Stimulated activated CD4-positive, alpha-beta T cell treated with anti-CD3 and anti-CD28 coated beads, Interleukin-1b, Interleukin-23, amount 100 ng/mL, for 24 hours (primary cell): Measurements from ENCODE around the gene SGK2.

Source experiments
- DNase-seq, 4 experiments: peaks; one replicate each; pipeline ENCODE4 v3.0.0-alpha.2; 2020; ENCODE audit warnings: low read depth in 4 of 4, low spot score in 1 of 4

SGK2 gene

DNA sequence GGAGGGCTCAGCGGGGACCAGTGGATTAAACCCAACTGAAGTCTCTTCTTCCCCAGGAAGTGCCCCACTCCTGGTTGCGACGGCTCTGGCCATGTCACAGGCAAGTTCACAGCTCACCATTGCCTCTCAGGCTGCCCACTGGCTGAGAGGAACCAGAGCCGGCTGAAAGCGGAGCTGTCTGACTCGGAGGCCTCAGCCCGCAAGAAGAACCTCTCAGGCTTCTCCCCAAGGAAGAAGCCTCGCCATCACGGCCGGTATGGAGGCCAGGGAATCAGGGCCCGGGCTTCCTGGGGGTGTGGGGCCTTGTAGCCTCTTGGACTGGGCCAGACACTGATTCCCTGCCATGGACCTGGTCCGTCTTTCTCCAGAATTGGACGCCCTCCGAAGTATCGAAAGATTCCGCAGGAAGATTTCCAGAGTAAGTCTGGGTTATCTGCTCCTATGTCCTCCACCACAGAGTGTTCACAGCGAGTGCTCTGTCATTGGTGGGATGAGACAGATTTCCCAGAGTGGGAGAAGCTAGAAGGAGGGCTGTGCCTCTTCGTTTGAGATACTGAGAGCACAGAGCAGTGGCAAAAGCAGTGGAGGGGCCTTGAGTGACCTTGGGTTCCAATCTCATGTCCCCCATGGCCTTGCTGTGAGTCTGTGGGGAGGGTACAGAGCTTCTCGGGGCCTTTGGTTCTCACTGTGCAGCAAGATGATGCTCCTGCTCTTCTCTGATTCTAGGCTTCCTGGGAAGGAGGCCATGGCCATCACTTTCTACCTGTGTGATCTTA lies 22.6 kb upstream of the SGK2 start:
- DNase-seq: no peak

DNA sequence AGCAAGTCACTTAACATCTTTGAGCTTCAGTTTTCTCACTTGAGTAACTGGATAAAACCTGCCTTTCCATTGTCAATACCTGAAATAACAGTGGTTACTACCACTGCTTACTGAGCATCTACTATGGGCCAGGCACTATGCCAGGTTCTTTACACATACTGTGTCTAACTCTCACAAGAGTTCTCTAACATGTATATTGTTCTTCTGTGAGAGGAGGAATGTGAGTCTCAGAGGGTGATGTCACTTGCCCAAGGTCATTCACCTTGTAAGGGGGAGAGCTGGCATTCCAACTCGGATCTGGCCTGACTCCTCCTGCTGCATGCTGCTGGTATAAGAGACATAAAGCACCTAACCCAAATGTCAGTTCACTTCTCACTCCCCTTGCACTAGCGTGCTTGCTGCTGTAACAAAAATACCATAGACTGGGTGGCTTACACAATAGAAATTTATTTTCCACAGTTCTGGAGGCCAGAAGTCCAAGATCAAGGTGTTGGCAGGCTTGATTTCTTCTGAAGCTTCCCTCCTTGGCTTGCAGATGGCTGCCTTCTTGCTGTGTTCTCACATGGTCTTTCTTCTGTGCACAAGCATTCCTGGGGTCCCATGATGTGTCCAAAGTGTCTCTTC lies 21.9 kb upstream of the SGK2 start:
- no peak for DNase-seq

DNA sequence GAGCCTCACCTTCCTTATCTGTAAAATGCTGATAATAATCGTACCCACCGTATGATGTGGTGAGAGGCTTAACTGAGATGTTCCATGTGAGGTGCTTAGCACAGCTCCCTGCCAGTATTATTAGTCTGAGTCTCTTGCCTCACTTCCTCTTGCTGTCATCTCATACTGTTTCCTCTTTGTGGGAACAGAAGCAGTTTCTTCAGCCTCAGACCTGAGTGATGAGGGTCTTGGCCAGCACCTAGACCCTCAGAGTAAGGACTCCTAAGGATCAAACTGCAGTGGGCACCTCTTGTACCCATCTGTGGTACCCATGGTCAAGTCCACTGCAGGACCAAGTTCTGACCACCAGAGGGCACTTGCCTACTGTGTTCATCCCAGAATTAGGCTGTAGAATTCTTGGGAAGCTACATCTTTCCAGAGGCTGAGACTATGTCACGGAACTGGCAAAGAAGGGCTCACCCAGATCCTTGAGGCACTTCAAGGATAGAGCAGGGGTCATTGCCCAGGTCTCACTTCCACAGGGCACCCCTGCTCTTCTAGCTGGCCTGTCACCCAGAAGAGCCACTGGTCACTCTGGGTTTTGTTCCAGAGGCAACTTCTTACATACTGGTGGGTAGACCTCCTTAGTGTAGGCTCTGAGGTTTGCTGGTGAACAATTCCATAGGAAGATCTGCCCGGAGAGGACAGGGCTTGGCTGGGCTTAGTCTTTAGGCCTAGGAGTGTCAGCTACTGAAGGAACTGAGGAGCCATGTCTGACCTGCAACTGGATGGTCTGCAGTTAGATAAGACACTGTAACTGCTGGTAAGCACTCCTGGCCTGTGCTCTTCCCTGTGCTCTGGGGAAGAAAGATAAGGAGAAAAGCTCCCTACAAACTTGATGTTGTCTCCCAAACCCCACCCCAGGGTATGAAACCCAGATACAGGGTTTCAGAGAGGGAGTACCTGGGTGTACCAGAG lies 20.6 kb upstream of the SGK2 start:
- DNase-seq: peak; percentile 21 to 30 (median 26)

DNA sequence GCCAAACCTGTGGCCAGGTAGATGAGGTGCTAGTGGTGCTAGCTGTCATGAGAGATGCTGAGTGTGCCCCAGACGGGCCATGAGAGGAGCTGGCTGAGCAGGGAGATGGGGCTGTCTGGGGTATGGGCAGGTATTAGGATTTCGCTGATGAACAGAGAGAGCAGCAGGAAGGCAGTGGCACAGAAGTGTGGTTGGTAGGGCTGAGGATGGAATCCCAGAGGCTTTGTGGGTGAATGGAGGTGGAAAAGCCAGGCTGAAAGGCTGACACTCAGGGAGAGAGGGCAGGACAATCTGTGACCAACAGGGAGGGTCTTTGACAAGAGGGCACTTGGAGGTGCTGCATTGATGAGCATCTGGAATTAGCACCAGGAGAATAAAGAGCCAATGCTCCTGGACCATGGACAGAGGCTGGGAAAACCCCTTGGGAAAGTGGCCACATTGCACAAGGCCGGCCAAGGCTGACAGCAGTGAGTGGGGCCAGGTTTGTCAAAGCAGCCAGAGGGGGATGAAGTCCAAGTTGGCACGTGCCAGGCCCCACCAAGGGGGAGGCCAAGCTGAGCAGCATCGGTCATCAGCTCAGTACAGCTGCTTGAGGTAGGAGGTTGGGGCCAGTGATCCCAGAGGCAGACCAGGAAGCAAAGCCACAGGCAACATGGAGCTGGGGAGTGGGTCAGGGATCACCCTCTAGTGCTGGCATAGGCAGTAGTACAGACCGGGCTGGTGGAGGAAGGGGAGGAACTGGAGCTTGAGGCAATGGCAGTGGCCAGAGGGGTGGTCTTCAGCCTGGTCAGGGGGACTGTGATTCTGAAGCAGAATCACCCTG lies 19.7 kb upstream of the SGK2 start:
- no peak for DNase-seq

DNA sequence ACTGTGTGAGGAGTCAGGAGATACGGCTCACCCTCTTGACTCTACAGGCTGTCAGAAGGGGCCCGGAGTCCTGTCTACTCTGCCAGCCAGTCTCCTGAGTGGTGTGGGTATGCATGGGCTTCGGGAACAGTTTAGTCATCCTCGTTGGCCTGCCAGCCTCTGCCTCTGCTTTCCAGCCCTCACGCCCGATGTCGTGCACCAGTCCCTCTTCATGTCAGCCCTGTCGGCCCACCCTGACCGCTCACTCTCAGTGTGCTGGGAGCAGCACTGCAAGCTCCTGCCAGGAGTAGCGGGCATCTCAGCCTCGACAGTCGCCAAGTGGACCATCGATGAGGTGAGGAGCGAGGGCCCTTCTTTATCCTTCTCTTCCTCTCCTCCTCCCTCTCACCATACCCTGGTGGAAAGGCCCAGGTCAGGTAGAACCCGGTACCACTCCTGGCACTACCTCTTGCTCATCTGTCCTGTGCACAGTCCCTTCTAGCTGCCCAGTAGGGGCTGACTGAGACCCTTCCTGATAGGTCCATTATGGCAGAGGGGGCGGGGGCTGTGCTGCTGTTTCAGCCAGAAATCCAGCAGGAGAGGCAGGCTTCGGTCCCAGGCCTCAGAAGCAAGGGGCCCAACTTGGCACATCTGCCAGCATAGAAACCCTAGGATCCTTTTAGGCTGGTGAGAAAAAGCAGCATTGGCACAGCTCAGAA lies 18.7 kb upstream of the SGK2 start:
- no peak for DNase-seq

DNA sequence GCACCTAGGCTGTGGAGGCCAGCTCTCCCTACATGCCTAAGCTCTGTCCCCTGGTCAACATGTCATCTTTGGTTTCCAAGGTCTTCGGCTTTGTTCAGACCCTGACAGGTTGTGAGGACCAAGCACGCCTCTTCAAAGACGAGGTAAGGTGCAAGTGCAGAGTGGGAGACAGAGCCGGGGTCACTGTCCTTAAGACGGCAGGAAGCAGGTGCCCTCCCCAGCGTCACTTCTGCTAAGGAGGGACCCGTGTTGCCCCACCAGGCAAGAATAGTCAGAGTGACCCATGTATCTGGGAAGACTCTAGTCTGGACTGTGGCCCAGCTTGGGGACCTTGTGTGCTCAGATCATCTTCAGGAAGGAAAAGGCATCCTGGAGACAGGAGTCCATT lies 18.2 kb upstream of the SGK2 start:
- no peak for DNase-seq

DNA sequence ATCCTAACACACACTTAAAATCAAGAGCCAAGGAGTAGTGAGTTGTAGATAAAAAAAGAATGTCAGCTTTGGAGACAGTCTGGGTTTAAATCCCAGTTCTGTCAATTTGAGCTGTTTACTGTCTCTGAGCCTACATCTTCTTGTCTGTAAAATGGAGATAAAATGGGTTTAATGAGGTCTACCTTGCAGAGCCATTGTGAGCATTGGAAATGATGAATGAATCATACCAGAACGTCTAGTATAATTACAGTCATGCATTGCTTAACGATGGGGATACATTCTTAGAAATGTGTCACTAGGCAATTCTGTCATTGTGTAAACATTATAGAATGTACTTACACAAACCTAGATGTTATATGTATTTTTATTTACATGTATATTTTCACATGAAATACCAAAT lies 17.6 kb upstream of the SGK2 start:
- DNase-seq: no peak

DNA sequence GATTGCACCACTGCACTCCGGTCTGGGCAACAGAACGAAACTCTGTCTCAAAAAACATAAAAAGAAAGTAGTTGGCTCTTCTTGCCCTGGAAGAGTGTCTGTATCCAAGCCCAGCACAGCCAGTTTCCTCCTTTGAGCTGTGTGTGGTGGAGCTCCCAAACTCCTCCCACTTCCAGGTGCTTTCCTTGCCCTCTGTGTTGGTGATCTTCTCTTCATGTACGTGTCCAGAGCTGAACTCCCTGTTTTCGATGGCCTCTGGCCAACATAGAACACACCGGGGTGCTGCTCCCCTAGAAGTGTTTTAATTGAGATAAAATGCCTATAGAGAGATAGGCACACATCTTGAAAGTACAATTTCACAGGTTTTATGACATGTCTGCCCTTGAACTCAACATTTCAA lies 16.7 kb upstream of the SGK2 start:
- no peak for DNase-seq

DNA sequence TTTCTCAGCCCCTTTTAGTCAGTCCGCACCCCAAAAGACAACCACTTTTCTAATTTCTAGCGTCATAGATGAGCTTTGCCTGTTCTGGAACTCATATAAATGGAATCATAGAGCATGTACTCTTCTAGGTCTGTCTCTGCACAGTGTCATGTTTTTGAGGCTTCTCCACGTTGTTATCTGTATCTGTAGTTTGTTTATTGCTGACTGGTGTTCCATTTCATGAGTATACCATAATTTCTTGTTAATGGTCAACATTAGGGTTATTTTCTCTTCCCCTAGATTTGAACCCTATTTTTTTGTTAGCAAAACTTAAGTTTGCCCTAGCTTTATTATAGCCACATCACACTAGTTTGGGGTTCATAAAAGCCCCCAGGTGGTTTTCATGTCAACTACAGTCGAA lies 16.2 kb upstream of the SGK2 start:
- DNase-seq: no peak

DNA sequence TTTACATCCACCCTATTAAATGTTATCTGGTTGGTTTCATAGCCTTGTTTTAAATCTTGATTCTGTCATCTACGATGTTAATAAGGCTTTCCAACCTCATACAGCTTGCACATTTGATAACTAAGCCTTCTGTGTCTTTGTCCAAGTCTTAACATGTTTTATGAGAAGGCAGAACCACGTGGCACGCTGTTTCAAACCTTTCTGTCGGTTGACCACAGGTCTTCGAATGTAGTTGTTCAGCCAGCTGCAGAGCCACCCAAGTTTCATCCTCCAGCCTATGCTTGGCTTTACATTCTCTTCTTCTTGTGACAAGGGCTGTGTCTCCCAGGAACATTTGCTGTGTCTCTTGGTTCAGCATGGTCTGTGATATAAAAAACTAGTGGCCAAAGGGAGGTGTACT lies 15.7 kb upstream of the SGK2 start:
- no peak for DNase-seq

DNA sequence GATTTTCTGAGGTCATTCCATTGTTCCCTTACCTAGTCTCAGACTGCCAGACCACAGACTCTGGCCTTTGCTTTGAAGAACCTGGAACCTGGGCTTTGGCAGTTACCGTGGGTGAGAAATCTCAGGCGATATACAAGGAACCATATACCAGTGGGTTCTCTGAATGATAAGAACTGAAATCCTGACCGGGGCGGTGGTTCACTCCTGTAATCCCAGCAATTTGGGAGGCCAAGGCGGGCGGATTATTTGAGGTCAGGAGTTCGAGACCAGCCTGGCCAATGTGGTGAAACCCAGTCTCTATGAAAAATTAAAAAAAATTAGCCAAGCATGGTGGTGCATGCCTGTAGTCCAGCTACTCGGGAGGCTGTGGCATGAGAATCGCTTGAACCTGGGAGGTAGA lies 14.3 kb upstream of the SGK2 start:
- DNase-seq: no peak

DNA sequence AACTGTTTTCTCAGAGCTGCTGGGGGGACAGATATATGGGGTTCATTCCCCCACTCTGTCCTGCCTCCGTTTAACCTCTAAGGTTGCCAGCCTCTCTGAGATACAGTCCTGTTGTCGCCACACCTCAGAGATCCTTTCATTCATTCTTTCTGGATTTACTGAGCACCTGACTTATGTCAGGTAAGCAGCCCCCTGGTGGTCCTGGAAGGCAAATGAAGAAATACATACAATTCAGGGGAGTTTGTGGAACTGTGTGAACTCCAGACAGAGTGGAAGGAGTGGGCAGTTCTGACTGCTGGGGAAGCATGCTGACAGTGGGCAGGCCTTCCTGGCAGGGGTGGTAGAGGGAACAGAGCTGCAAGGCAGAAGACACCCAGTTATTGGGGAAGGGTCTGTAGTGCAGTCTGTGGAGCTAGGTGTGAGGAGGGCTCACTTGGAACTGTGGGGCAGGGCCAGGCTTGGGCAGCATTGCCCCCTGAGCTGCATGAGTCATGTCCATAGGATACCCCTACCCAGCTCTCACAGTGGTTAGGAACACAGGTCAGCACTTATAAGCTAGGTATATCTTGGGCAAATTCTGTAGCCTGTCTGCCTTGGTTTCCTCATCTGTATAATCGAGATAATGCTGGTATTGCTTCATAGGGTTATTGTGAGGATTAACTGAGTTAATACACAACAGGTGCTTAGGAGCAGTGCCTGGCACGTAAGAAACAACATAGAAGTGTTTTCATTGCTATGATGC lies 12.8 kb upstream of the SGK2 start:
- no peak for DNase-seq

DNA sequence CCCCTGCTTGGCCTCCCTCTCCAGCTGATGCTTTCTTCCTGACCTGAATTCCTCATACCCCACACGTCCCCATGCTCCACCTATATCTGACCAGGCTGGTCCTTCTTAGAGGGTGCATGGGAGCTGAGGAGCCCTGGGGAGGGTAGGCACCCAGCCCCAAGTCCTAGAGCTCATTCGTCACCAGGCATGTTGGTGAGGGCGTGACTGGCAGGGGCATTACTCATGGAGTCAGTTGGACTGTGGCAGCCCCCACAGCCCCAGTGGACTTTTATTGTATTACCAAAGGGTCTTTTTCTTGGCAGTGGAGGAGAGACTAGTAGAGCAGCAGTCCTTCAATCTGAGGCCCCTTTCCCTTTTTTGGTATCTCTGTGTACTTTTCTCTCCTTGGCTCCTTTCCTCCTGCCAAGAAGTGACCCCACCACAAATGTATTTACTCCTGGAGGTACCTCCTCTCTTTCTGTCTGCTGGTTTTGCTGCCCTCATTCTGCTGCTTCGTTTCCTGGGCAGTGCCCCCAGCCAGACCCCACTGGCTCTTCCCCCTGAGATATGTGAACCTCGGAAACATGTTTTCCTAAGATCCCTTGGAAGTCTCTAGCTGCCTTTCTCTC lies 10.4 kb upstream of the SGK2 start:
- DNase-seq: no peak

DNA sequence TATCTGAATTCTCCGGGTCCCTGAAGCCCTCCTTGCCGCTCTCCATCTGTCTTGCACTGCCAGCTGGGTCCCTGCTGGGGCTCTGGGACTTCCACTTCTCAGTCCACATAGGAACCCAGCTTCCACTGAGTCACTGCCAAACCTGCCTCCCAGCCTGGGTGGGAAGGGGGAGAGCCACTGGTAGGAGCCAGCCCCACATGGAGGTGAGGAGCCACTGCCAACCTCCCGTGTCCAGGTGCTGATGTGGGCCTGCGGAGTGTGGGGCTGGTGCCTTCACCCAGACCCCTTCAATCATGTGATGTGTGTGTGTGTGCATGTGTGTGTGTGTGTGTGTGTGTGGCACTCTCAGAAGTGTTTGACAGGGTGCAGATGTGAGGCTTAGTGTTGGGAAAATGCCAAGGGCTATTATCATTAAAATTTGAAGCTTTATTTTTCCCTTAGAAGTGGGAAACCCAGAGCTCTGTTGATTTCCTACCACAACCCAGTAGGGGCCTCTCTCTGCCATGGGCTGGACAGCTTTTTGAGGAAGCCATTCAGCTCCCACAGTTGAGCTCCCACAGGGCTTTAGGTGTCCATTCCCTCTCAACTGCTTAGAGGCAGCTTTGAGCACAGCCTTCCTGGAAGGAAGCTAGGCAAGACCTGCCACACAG lies 9.3 kb upstream of the SGK2 start:
- no peak for DNase-seq

DNA sequence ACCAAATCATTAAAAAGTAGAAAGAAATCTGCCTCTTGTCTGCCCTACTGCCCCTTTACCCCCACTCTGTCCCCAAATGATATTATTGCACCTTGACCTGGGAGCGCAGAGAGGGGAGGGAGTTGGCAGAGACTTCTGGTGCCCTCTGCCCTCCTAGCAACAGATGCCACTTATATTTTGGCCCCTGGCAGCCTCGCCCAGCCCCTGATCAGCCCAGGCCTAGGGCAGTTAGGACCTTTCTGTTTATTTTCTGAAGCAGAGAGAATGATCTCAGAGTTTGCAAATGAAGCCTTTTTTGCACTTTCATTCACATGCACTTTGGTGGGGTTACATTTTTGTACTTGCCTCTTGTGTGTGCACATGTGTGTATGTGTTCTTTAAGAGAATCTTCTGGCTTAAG lies 8.4 kb upstream of the SGK2 start:
- DNase-seq: no peak

DNA sequence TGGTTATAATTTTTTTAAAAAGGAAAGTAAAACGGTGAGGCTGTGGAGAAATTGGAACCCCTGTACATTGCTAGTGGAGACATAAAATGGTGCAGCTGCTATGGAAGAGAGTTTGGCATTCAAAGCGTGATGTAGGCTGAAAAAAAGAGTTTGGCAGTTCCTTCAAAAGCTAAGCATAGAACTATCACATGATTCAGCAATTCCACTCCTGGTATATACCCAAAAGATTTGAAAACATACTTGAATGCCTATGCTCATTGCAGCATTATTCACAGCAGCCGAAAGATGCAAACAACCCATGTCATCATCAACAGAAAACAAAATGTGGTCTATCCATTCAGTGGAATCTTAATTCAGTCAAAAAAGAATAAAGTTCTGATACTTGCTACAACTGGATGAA lies 4.5 kb upstream of the SGK2 start:
- no peak for DNase-seq

DNA sequence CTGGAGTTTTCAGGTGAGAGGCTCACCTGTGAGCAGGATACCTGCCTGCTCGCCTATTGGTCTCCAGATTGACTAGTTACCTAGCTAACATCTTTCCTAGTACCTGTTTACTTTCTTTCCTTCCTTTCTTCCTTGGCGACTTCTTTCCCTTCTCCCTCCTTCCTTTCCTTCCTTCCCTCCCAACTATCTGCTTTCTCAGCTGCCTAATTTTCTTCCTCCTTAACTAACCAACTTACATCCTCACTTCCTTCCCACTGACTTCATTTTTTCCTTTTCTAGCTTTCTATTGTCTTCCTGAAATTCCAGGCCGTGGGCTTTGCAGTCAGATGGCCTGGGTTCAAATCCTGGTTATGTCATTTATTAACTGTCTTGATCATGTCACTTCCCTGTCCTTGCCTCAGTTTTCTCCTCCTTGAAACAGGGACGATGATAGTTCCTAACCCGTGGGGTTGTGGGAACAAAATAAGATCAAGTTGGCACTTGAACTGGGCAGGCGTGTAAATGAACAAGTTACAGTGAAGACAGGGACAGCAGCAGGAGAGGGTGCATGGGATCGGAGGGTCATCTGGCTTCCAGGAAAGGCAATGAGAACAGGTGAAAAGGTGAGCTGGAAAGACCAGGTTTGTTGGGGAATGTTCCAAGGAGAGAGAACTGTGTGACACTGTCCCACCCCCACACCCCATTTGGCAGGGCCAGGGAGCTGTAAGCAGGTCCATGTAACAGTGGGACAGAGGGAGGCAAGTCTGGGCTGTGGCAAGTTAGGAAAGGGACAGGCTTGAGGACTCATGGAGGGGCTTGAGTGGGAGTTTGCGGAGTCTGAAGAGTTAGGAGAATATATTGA lies 540 bp downstream of the SGK2 start:
- no peak for DNase-seq

DNA sequence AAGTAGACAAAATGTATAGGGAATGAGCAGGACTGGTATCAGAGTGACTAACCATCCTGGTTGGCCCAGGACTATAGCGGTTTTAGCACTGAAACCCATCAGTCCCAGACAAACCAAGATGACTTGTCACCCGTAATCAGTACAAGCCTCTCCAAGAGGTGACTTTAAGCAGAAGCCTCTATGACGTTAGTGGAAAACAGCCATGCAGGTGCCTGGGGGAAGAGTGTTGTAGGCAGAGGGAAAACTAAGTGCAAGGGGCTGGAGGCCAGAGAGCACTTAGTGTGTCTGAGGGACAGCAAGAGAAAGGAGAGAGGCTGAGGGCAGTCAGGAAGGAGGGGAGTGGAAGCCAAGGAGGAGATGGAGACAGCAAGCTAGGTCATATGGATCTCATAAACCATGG lies 2.1 kb downstream of the SGK2 start:
- no peak for DNase-seq
